Calu3 (cell line): Measurements from ENCODE around the gene R3HDM1. TPM values are rescaled to one million over a fixed set of nuclear protein-coding genes. Genes with fewer than 3 reads are reported as not detected.
"Not testable (repeated sequence)": the region's sequence is repeated elsewhere in the genome, so short reads cannot be mapped to it uniquely, and the experiment has no call there.

ENCODE experiments used
- BruUV-seq: library from RNA; stranded (reverse); fragments of 400-500 nt; replicated peaks from 2 replicates; lab custom pipeline; 2021; lab: Mats Ljungman, UMichigan
- CTCF ChIA-PET: fragments of 300-600 bp; sonication (Branson Sonifier 250); formaldehyde crosslinking; loops from one replicate; lab custom pipeline; 2022; ENCODE audit warnings: antibody characterized with exemption; lab: Charles Lee
- DNase-seq: peaks from one replicate; pipeline ENCODE4 v3.0.0; 2022
- H3K27ac Mint-ChIP-seq: one replicate; pipeline ENCODE4 v1.8.0; 2022; ENCODE audit warnings: mixed read lengths; ENCODE audit not compliant: unreplicated experiment
- H3K27me3 Mint-ChIP-seq: one replicate; pipeline ENCODE4 v1.8.0; 2022; ENCODE audit warnings: mixed read lengths; ENCODE audit not compliant: unreplicated experiment
- H3K36me3 Mint-ChIP-seq: one replicate; pipeline ENCODE4 v1.8.0; 2022; ENCODE audit warnings: mild to moderate bottlenecking, moderate library complexity, mixed read lengths; ENCODE audit not compliant: insufficient read depth, unreplicated experiment
- H3K4me1 Mint-ChIP-seq: one replicate; pipeline ENCODE4 v1.8.0; 2022; ENCODE audit warnings: mild to moderate bottlenecking, low read depth, mixed read lengths; ENCODE audit not compliant: unreplicated experiment
- H3K4me3 Mint-ChIP-seq: one replicate; pipeline ENCODE4 v1.8.0; 2022; ENCODE audit warnings: mild to moderate bottlenecking, low read depth, moderate library complexity, mixed read lengths; ENCODE audit not compliant: unreplicated experiment
- H3K9me3 Mint-ChIP-seq: one replicate; pipeline ENCODE4 v1.8.0; 2022; ENCODE audit warnings: low read depth, mixed read lengths; ENCODE audit not compliant: unreplicated experiment
- intact Hi-C: fragments of 100-400 bp; cut with micrococcal nuclease; formaldehyde crosslinking; loops from one replicate; pipeline ENCODE4 v1.10.0; 2022; ENCODE audit not compliant: unreplicated experiment
- total RNA-seq: library from RNA; stranded (reverse); gene quantifications from 2 replicates; pipeline ENCODE4 v1.2.3, GENCODE V29; 2022
- TF ChIP-seq, protein P1 (sequence below): fragments of 200-600 bp; IDR thresholded peaks from one replicate; pipeline ENCODE4 v1.8.0; 2022; ENCODE audit warnings: antibody characterized with exemption; ENCODE audit not compliant: unreplicated experiment

Gene R3HDM1
- total RNA-seq, 1 experiment from 2014 or later, result 46.1 TPM

- Mint-ChIP-seq H3K36me3 (no peaks in the 10 kb centered on the region), H3K4me1 (no peaks in the 10 kb centered on the region), H3K27me3 (no peaks in the 10 kb centered on the region), H3K9me3 (peaks cover 8% of the 10 kb centered on the region), H3K4me3 (no peak overlapping the region), H3K27ac (no peak overlapping the region)
- BruUV-seq, result no TSS peak
- CTCF ChIA-PET, result no interaction called here
- TF ChIP-seq, protein P1, sequence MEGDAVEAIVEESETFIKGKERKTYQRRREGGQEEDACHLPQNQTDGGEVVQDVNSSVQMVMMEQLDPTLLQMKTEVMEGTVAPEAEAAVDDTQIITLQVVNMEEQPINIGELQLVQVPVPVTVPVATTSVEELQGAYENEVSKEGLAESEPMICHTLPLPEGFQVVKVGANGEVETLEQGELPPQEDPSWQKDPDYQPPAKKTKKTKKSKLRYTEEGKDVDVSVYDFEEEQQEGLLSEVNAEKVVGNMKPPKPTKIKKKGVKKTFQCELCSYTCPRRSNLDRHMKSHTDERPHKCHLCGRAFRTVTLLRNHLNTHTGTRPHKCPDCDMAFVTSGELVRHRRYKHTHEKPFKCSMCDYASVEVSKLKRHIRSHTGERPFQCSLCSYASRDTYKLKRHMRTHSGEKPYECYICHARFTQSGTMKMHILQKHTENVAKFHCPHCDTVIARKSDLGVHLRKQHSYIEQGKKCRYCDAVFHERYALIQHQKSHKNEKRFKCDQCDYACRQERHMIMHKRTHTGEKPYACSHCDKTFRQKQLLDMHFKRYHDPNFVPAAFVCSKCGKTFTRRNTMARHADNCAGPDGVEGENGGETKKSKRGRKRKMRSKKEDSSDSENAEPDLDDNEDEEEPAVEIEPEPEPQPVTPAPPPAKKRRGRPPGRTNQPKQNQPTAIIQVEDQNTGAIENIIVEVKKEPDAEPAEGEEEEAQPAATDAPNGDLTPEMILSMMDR, result no peak
- intact Hi-C loops, result no loop called here
- no peak for DNase-seq
Observed at GRCh38 chr2:135494917-135495316, 36.4 kb upstream of the R3HDM1 start.

- BruUV-seq, H3K4me3 Mint-ChIP-seq, intact Hi-C loops, H3K27ac Mint-ChIP-seq, H3K4me1 Mint-ChIP-seq, H3K36me3 Mint-ChIP-seq, DNase-seq, CTCF ChIA-PET, H3K27me3 Mint-ChIP-seq, H3K9me3 Mint-ChIP-seq: not testable (repeated sequence)
Observed at GRCh38 chr2:135498588-135498987, 32.7 kb upstream of the R3HDM1 start.

DNA sequence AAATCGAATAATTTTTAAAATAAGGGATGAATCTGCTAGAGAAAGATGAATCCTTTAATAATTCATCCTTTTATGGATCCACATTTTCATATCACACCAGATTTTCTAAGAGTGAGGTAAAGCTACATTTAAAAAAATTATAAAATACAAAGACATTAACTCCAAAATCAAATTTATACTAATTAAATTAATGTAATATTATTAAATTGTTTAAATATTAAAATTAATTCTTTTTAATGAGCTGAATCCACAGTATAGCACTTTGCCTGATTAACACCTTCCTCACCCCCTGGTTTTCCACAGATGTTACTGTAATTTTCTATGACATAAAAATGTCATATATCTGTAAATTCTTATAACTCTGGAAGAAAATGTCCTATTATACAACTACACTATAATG, 26.5 kb upstream of the R3HDM1 start:
- no peak for DNase-seq
- no peaks in the 10 kb centered on the region for H3K4me1 Mint-ChIP-seq
- TF ChIP-seq, protein P1, result no peak
- no peaks in the 10 kb centered on the region for H3K27me3 Mint-ChIP-seq
- peaks cover under 1% of the 10 kb centered on the region for H3K9me3 Mint-ChIP-seq
- H3K4me3 Mint-ChIP-seq, result no peak overlapping the region
- no TSS peak for BruUV-seq
- H3K36me3 Mint-ChIP-seq, result no peaks in the 10 kb centered on the region
- intact Hi-C loops, result no loop called here
- CTCF ChIA-PET, result no interaction called here
- no peak overlapping the region for H3K27ac Mint-ChIP-seq

DNA sequence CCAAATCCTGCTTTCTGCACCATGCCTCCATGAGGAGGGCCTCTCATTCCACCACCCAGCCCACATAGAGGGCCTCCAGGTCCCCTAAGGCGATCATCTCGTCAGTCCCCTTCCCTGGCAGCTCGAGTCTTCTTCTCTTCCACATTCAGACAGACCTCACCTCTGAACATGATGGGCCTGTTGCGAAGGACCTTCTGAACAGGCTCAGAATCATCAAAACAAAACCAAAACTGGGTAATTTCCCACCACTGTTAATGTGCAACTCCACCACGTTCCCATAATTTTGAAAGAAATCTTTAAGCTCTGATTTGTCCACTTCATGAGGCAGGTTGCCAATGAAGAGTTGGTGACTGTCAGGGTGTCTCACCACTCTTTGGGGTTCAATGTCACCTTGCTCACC, 20.7 kb upstream of the R3HDM1 start:
- DNase-seq, result no peak
- Mint-ChIP-seq H3K36me3 (no peaks in the 10 kb centered on the region), H3K4me1 (no peaks in the 10 kb centered on the region), H3K9me3 (peaks cover 4% of the 10 kb centered on the region), H3K27ac (no peak overlapping the region), H3K4me3 (no peak overlapping the region), H3K27me3 (no peaks in the 10 kb centered on the region)
- TF ChIP-seq, protein P1, result no peak
- no TSS peak for BruUV-seq
- intact Hi-C loops, result no loop called here
- CTCF ChIA-PET, result no interaction called here

DNA sequence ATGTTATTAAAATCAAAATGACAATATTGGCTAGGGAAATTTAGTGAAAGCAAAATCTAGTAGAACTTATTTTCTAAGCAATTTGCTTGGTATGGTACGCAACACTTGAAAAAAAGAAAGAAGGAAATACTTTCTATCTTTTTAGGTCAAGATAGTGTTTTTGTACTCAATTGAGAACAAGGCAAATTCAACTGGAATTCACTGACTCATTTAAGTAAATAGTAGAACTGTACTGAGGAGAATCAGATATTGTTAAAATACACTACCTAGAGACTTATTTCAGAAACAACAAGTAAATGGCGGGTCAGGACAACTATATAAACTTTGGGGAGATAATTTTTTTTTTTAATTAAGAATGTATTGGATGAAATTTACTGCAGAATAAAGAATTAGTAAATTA, 19.2 kb upstream of the R3HDM1 start:
- peaks cover 4% of the 10 kb centered on the region for H3K9me3 Mint-ChIP-seq
- H3K36me3 Mint-ChIP-seq, result no peaks in the 10 kb centered on the region
- no peak for DNase-seq
- TF ChIP-seq, protein P1, result no peak
- intact Hi-C loops, result no loop called here
- H3K27ac Mint-ChIP-seq, result no peak overlapping the region
- no peaks in the 10 kb centered on the region for H3K27me3 Mint-ChIP-seq
- no peak overlapping the region for H3K4me3 Mint-ChIP-seq
- CTCF ChIA-PET, result no interaction called here
- BruUV-seq, result no TSS peak
- H3K4me1 Mint-ChIP-seq, result no peaks in the 10 kb centered on the region
